Endothelial cell of umbilical vein (primary cell): Measurements from ENCODE around the gene MORN5.

Experiments used
- POLR2A ChIP-seq: IDR thresholded peaks from 2 replicates; pipeline ENCODE4 v1.6.1; 2012; ENCODE audit warnings: low read depth, mild to moderate bottlenecking, control low read depth, low read length
- TF ChIP-seq, protein P1 (sequence below), 2 donors: IDR thresholded peaks; 1 replicate in 1 of 2; 2 replicates in 1 of 2; pipeline ENCODE4 v1.5.1; 2011; ENCODE audit warnings: low read length in 2 of 2, mild to moderate bottlenecking in 2 of 2, moderate library complexity in 2 of 2, control low read depth in 1 of 2, inconsistent platforms in 1 of 2, low read depth in 1 of 2; ENCODE audit not compliant: insufficient read depth in 1 of 2; ENCODE audit errors: extremely low read depth in 1 of 2

DNA sequence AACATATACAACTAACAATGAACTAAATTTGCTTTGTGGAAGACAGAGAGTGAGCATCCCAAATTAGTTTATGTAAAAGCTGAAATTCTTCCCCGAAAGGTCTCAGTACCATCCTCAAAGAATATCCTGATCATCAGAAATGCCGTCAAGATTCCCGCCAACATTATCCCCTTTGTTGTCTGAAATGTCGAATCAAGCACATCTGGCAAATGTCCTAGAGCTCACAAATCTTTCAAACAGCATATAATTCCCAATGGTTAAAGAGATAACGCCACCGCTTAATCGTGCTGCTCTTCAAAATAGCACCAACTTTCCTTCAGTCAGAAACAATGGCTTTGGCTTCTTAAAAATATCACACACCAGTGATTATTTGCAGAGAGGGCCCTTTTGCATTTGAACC is 23.8 kb downstream of the MORN5 start:
- TF ChIP-seq, protein P1, sequence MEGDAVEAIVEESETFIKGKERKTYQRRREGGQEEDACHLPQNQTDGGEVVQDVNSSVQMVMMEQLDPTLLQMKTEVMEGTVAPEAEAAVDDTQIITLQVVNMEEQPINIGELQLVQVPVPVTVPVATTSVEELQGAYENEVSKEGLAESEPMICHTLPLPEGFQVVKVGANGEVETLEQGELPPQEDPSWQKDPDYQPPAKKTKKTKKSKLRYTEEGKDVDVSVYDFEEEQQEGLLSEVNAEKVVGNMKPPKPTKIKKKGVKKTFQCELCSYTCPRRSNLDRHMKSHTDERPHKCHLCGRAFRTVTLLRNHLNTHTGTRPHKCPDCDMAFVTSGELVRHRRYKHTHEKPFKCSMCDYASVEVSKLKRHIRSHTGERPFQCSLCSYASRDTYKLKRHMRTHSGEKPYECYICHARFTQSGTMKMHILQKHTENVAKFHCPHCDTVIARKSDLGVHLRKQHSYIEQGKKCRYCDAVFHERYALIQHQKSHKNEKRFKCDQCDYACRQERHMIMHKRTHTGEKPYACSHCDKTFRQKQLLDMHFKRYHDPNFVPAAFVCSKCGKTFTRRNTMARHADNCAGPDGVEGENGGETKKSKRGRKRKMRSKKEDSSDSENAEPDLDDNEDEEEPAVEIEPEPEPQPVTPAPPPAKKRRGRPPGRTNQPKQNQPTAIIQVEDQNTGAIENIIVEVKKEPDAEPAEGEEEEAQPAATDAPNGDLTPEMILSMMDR (IDR thresholded peaks at IDR 0.05; ENCODE audit: extremely low read depth in 1 of 2, insufficient read depth in 1 of 2, low read depth in 1 of 2, low read length in 2 of 2), result no peak
- TF ChIP-seq POLR2A, result no peak
